ENCODE data around the gene RNF14. TPM values are rescaled to one million over a fixed set of nuclear protein-coding genes. Genes with fewer than 3 reads are reported as not detected.

RNF14 gene
- total RNA-seq, 1 donor from 2014 or later = 30.3 TPM

DNA sequence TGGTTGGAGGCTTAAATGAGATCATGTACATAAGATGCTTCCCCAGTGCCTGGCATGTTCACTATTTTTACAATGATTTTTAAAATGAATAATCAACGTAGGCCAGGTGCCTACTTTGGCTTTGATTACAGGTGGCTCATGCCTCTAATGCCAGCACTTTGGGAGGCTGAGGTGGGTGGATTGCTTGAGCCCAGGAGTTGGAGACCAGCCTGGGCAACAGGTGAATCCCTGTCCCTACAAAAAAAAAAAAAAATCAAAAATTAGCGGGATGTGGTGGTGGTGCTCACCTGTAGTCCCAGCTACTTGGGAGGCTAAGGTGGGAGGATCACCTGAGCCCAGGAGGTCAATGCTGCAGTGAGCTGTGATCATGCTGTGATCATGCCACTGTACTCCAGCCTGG lies 20.1 kb upstream of the RNF14 start:
- ATAC-seq = no peak

DNA sequence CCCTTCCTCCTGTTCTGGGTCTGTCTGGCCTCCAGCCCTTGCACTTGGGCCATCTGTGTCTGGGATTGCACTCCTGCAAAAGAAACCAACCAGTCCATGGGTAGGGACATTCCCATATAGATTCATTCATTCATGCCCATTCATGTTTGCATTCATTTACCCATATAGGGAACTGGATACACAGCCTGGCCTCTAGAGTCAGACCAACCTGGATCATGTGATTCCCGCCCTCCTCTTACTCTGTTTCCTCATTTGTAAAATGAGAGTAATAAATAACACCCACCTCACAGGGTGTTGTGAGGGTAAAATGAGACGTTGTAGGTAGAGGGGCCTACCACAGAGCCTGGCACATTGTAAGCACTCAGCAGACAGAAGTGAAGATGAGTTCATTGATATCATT lies 19.4 kb upstream of the RNF14 start:
- no peak for ATAC-seq

DNA sequence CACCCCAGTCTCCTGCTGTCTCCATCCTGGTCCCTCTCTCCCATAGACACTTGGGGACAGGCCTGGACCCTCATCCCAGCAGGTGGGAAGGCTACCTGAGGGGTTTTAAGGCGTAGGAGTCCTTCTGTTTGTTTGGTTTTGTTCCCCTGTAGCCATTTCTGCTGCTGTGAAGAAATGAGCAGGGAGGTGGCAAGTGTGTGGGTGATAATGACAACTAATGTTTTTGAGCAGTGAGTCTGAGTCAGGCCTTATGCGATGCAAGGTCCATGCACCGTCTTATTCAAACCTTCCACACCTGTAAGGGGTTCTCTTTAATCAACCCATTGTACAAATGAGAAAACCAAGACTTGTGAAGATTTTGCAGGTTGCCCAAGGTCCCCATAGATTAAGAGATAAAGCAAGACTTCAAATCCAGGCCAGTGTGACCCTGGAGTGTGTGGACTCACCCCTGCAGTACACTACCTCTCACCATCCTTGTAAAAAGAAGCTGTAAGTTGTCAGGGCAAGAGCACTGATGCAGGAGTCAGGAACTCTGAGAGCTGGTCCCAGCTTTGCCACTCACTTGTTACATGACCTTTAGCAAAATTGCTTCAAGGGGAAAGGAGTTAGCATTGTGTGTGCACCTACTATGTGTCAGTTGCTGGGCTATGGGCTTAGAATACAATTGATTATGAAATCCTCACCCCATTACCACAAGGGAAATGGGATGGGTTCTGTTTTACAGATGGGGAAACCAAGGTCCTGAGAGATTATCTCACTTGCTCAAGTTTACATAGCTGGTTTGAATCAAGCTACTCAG lies 18.5 kb upstream of the RNF14 start:
- ATAC-seq = no peak

DNA sequence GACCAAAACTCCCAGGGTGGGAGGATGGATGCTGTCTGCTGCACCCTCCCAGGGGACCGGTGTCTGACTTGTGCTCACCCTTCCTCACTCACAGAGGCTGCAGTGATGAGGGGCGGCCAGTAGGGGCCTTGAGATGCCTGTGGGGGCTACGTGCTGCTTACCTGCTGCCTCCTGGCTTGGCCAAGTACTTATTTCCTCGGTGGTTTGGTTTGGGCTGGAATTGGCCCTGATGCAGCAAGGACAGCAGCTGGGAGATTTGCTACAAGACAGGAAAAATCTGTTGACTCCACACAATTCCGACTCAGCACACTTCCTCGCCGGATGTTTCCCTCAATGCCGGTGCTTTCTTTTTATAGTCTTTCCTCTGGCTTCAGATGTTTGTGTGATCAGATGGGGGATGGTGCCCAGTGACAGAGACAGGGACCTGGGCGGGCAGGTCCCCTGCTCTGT lies 17.5 kb upstream of the RNF14 start:
- no peak for ATAC-seq

DNA sequence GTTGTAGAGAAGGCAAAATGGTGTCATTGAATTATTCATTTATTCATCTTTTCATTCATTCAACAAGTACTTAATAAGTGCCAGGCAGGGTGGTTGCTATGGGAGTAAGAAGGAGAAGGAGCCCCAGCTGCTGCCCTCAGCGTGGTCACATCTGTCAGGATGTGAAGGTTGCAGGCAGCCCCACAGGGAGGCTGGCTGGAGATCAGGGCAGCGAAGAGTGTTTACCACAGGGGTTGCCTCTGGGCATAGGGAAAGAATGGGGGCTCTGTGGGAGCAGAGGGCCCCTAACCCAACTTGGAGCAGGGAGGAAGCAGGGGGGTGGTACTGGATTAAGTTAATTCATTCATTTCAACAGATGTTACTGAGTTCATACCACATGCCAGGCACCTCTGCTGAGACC lies 16.9 kb upstream of the RNF14 start:
- ATAC-seq = no peak

DNA sequence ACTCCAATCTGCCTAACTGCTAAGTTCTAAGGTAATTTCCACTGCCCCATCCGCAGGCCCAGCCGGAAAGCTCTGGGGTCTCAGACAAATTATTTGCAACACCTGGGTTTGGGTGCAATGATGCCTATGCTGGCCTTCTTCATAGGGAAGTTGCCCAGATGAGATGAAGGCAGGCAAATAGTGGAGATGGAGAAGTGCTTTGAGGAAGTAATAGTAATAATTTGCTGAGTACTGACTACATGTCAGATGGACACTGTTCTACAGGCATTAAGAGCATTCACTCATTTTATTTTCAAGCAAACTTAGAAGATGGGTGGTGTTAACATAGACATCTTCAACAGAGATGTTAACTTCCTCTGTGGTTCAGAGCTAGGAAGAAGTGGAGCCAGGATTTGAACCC lies 14.7 kb upstream of the RNF14 start:
- ATAC-seq = no peak

DNA sequence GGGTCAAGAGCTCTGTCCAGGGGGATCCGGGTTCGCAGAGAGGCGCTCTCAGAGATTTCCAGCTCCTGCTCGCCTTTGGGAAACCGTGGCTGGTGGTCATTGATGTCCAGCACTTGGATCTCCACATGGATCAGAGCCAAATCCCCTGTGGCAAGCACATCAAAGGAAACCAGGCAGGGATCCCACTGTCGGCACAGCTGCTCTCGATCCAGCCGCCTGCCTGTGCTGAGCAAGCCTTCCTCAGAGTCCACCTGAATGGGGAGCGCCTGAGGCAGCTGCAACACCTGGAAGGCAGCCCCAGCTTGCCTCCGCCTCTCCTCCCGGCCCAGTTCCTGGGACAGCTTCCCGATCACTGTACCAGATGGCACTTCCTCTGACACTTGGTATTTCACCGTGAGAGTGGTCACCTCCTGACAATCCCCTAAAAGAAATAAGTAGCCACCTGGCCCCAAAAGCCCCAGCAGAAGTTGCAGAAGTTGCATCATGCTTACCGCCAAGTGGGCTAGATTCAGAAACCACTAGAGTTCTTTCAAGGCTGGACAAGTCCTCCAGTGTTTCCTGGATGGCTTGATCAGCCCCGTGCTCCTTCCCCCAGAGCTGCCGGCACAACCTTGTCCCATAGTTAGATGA lies 11.4 kb upstream of the RNF14 start:
- no peak for ATAC-seq

DNA sequence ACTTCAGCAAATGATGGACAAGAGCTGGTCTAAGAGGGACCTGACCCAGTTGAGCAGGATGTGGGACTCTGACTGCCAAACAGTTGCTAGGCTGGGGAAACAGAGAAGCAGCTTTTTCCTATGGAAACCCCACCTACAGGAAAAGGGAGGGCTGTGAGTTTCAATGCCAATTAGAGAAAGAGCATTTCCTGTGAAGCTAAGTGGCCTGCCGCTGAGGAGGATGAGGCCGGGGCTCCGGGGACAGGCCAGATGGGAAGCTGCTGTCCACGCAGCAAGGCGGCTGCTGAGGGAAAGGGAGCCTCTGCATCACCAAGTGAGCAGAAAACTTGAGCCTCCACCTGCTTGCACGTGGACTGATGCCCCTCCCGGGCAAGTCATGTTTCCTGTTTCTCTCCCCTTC lies 10.8 kb upstream of the RNF14 start, which contains the start of gene PCDH12:
Gene PCDH12, minus strand, starts transcription at position 90 of the 400 bp plus-strand sequence. CDS start 351 bp downstream, outside the sequence.
- peak; percentile 26 for ATAC-seq

DNA sequence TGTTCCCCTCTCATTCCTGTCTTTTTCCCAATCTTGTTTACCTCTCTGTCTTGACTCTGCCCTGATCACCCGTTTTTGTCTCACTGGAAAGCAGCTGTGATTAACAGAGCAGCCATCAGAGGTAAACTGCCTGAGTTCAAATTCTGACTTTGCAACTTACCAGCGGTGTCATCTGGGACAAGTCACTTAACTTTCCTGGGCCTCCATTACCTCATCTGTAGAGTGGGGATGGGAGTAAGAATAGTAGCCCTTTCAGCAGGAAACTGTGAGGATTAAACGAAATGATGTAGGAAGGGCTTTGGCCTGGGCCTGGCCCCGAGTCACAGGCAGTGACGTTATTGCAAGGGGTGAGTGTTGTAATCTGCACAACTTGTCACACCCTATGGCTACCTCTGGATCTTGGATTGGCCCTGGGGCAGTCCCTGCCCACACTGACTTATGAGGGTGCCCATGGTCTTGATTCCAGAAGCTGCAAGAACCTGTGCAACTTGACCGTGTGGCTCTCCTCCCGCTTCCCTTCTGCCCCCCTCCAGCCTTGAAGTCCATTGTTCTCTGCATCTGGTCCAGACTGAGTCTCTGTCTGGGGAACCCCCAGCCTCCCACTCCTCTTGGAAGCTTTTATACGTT lies 10.2 kb upstream of the RNF14 start:
- peak; percentile 83 for ATAC-seq

DNA sequence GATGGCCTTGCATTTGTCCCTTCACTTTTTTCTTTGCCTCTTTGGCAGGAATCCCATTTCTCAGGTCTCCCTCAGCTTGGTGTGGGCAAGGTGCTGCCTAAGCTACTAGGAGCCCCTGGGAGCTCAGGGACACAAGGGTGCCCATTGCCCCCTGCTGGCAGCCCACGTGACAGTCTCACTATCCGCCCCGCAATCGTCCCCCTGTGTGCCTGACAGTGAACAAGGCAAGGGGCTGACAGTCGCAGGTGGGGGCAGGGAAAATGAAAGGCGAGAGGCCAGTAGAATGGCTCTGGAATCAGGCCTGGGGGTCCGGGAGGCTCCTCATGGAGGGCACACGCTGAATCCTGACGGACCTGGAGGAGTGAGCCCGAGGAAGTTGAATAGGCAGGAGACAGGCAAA lies 8.9 kb upstream of the RNF14 start:
- no peak for ATAC-seq

DNA sequence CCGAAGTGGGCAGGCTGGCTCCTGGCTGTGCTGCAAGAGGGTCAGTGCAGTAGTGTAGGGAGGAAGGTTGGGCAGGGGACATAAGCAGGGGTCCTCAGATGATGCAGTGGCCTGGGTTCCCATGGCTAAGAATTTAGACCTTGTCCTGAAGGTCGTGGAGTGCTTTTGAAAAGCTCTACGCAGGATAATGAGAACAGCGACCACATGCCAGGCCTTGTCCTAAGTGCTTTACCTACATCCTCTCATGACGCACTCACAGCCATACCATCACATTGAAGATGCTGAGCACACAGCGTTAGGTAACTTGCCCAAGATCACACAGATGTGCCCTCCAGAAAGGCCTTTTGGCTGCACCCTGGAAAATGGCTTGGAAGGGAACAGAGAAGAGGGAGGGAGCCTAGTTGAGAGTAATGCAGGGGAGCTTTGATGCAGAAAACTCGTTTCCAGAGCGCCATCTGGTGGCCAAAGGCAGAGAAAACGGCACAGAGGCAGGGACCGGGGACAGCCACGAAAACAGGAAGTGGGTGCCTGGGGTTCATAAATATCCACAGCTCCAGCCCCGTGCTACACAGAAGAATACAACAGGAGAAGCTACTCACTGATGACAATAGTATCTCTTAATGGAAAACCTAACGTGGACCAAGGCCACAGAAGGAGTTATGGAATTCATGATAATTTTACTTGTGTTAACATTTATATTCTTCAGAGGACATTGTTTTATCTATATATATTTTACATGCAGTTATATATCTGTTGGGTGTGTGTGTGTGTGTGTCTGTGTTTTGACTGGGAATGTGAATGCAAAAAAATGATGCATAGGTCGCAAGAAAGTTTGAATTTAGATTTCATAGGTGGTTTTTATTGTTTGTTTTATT lies 8.2 kb upstream of the RNF14 start:
- peak; percentile 69 for ATAC-seq

DNA sequence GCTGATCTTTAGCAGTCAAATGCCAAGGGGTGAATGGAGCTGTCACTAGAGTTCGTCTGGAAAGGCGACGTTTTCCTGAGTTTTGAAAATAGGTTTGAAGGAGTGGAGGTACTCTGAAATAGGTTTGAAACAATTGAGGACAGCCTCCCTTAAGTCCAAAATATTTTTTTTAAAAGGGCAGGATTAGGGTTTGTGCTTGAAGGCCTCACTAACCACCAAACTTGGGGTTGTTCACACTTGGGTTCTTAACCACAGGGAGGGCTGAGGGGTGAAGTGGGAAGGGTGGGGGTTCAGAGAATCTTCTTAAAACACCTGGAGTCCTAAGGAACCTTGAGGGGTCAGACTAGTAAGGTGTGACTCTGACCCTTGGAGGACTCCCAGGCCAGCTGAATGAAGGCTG lies 7.4 kb upstream of the RNF14 start:
- no peak for ATAC-seq

DNA sequence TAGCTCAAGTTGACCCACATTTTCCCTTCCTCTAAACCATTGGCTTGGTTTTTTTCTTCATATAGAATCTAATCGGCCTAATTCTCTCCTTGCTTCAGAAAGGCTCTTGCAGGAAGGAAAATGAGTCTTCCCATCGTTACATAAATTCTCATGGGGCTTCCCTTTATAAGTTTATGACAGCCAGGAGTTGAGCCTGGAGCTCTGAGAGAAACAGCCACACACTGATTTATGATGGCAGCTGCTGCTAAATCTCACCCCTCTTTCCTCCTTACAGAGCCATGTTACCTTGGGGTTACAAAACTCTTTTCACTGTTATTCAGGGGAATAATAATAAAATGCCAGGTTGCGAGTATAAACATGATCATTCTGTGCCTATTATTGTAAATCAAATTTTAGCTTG lies 5.2 kb upstream of the RNF14 start:
- no peak for ATAC-seq

DNA sequence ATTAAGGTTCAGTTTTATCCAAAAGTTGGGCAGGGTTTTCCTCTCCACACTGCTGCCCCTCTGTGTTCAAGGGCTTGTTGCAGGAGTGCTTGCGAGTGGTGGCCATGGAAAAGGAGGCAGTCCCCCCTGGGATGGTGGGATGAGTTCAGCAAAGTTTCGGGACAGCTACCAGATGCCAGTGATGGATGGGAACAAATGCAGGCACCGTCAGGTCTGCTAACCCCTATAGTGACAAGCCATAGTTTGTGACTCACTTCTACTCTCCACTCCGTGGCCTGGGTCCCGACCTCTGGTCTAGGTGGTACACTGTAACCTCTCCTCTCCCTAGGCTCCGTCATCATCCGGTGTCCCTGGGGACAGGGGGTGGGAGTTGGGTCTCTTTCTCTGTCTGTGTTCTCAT lies 3.8 kb upstream of the RNF14 start:
- no peak for ATAC-seq

DNA sequence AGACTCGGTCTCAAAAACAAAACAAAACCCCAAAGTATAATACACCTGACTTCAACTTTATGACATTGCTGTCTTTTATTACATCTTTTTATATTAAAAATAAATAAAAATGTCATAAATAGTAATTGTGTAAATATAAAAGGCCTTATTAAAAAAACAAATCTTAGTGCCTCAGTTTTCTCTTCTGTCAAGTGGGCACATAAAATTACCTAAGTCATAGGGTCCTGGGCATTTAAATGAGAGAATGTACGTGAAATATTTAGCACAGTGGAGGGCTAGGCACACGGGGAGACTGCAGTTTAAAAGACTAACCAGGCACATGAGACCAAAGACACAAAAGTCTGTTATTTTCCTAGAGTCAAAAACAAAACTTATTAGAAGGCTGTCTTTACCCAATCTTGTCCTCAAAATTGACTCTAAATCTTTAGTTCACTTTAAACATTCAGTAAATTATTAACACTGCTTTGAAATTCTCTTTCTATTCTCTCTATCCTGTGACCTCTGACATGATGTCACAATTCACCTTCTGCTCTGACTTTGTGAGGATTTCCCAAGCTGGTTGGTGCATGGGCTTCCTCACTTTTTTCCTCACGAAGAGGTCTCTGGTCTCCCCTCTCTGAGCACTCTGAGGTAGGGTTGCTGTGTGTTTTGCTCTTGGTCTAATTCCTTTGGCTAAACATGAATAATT lies 2.5 kb upstream of the RNF14 start:
- ATAC-seq = no peak

DNA sequence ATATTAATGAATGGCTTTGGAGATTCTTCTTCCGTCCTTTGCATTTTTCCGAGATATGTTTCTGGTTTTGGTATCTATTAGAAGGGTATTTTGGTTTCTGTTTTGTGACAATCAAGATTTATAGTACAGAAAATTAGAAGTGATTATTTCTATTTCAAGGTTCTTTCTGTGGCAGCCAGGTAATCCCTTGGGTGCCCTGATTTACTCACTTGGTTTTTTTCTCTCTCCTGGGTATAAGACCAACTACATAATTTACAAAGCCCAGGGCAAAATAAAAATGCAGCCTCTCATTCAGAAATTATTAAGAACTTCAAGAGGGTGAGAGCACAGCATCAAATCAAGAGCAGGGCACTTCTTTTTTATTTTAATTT lies 2.0 kb upstream of the RNF14 start:
- ATAC-seq = no peak

DNA sequence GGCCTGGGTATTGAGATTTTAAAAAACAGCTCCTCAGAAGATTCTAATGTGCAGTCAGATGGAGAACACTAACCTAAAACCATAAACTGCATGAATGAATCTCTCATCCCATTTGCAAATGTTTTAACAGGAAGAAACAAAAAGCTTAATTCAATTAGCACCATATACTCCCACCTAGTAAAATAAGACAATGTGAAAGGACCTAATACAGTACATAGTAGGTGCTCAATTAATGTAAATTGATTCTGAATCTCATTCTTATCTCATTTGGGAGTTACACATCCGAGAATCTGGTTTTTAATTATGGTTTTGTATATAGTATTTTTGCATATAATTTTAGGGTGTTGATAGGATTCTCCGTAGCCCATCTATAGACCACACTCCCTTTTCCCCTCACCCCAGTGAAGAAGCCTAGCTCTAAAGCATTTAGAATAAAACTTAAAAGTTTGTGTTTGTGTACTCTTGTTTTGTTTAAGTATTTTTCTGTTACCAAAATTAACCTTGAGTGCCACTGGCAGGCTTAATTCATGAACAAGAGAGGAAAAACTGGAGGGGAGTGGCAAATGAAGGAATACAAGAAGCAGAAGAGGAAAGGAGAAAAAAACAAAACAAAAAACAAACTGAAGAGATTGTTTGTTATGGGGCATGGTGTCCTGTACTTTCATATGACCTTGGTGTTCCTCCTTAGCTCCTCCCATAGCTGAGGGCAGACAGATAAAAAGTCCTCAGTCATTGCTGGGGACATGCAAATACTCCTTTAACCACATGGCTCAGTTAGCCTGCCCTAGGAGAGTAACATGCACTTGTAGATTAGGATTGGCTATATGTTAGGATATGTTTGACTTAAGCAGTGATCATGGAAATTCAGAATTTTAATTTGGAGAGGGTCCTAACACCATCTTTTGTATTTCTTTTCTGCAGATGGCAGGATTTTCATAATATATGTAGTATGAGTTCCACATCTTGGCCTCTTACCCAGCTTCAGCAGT lies 1.2 kb downstream of the RNF14 start:
- ATAC-seq = no peak

DNA sequence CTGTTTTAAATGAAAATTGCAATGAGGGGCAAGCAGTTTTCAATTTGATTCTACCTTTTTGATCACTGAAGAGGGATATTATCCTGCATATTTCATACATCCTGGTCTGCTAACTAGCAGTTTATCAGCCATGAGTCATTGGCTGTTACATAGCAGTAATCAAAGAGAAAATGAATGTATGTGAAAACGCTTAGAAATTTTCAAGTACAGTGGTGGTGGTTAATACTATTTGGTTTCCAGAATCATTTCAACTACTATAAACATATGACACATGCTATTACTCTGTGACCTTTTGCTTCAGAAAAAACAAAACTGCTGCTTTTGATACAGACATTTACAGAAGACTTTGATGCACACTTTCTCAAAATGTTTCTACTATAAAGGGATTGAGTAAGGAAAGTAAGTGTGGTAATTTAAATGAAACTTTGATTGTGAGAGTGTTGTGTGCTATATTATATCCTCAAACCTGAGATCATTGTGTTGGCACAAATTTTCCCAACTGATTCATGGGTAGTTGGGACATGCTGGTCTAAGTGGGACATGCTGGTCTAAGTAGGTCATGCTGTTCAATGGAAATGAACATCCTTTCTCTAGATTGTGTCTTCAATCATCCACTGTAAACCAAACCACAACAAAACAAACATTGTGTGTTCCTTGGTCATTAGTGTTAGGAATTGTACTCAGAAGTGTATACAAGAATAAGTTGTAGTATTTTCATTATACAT lies 5.1 kb downstream of the RNF14 start:
- no peak for ATAC-seq

DNA sequence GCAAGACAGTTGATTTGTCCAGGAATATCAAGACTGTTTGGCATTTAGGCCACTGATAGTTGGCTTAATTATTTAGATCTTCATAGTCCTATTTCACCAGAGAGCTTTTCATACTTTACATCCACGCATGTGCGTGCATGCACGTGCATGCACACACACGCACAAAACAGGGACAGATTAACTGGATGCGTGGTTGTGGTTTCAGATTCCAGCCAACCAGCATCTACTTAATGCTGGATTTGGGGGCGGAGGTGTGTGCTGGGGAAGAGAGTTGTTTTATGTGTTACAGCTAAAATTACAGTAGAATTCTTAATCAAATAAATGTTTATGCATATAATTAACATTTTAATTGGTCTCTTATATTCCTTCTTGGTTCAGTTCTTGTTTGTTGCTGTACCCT lies 7.3 kb downstream of the RNF14 start:
- no peak for ATAC-seq

DNA sequence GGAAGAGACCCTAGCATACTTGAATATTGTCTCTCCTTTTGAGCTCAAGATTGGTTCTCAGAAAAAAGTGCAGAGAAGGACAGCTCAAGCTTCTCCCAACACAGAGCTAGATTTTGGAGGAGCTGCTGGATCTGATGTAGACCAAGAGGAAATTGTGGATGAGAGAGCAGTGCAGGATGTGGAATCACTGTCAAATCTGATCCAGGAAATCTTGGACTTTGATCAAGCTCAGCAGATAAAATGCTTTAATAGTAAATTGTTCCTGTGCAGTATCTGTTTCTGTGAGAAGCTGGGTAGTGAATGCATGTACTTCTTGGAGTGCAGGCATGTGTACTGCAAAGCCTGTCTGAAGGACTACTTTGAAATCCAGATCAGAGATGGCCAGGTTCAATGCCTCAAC lies 9.5 kb downstream of the RNF14 start:
- ATAC-seq = no peak

All from esophagus mucosa (tissue), 1 donor.